ENCODE measurements around the gene HSPA6.
"Not testable (repeated sequence)": the region's sequence is repeated elsewhere in the genome, so short reads cannot be mapped to it uniquely, and the experiment has no call there.

HSPA6 gene

DNA sequence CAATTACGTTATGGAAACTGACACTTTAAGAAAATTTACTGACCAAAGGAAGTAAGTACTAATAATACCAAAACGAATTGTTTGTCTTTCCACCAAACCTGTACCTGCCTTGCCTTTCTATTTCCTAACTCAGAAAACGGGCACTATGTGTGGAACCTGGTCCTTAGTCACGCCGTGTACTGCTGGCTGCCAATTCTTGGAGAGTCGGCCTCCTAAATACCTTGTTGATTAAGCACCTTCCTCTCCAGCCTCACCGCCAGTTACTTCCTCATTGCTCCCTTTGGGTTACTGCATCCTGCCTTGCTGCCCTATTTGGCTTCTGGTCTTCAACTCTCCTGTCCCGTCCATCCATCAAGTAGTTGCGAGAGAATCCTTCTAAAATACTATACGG, 16.2 kb downstream of the HSPA6 start:
- H3K79me2 ChIP-seq (ENCODE audit: insufficient read depth, low read length); H2AFZ ChIP-seq (ENCODE audit: low read depth, low read length, severe bottlenecking); H3K36me3 ChIP-seq (ENCODE audit: low read length); H3K9me2 ChIP-seq (replicated peaks; ENCODE audit: insufficient read depth, low read length); H3K4me3 ChIP-seq (ENCODE audit: insufficient read depth, low read length, poor library complexity, severe bottlenecking); H3K9ac ChIP-seq (ENCODE audit: low read length); H3K27me3 ChIP-seq (ENCODE audit: low read length); H3F3A ChIP-seq (ENCODE audit: insufficient read depth); H3K9me3 ChIP-seq (ENCODE audit: insufficient read depth, low read length); H4K20me1 ChIP-seq (ENCODE audit: low read depth, low read length); H3K27ac ChIP-seq (ENCODE audit: low read depth, low read length): not testable (repeated sequence)
- H3K4me2 ChIP-seq (ENCODE audit: low read depth, low read length, poor library complexity, severe bottlenecking): peak overlapping the region; percentile 55

- H3K9me3 ChIP-seq (ENCODE audit: insufficient read depth, low read length); H3K36me3 ChIP-seq (ENCODE audit: low read length); H3K4me2 ChIP-seq (ENCODE audit: low read depth, low read length, poor library complexity, severe bottlenecking); H3K9me2 ChIP-seq (replicated peaks; ENCODE audit: insufficient read depth, low read length); H3F3A ChIP-seq (ENCODE audit: insufficient read depth); H3K27ac ChIP-seq (ENCODE audit: low read depth, low read length); H3K4me3 ChIP-seq (ENCODE audit: insufficient read depth, low read length, poor library complexity, severe bottlenecking); H3K79me2 ChIP-seq (ENCODE audit: insufficient read depth, low read length); H4K20me1 ChIP-seq (ENCODE audit: low read depth, low read length); H2AFZ ChIP-seq (ENCODE audit: low read depth, low read length, severe bottlenecking); H3K9ac ChIP-seq (ENCODE audit: low read length); H3K27me3 ChIP-seq (ENCODE audit: low read length): not testable (repeated sequence)
Measured at GRCh38 chr1:161542091-161542559, 17.8 kb downstream of the HSPA6 start.

GRCh38 chr1:161543125-161543524, 18.8 kb downstream of the HSPA6 start:
- H3K79me2 ChIP-seq (ENCODE audit: insufficient read depth, low read length); H4K20me1 ChIP-seq (ENCODE audit: low read depth, low read length); H3K9ac ChIP-seq (ENCODE audit: low read length); H3F3A ChIP-seq (ENCODE audit: insufficient read depth); H3K27me3 ChIP-seq (ENCODE audit: low read length); H2AFZ ChIP-seq (ENCODE audit: low read depth, low read length, severe bottlenecking); H3K4me3 ChIP-seq (ENCODE audit: insufficient read depth, low read length, poor library complexity, severe bottlenecking); H3K36me3 ChIP-seq (ENCODE audit: low read length); H3K9me3 ChIP-seq (ENCODE audit: insufficient read depth, low read length); H3K4me2 ChIP-seq (ENCODE audit: low read depth, low read length, poor library complexity, severe bottlenecking); H3K9me2 ChIP-seq (replicated peaks; ENCODE audit: insufficient read depth, low read length); H3K27ac ChIP-seq (ENCODE audit: low read depth, low read length): not testable (repeated sequence)

DNA sequence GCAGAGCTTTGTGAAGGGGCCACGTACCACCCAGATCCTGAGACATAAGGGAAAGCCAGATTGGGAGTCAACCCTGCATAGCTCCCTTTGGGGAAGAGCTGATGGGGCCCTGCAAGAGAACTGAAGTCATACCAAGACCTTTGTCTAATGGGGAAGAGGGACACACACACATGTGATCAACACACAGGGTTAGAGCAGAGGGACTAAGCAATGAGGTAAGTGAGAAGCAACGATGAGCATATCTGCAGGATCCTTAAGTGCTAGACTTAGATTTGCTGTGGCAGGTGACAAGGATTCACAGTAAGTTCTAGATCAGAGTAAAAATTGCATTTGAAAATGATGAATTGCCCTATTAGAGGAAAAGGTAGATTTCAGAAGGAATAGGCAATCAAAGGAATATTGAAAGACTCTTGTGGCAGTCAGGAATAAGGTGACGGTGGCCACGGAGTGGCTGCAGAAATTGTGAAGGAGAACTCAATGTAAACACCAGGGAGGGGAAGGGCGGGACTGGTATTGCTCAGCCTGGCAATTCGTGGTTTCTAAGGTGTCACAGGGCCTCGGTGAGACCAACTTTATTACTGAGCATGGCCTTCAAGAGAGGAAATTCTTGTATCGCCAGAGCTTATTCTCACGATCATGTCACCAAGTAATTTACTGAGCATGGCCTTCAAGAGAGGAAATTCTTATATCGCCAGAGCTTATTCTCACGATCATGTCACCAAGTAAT, 20.8 kb downstream of the HSPA6 start:
- H3K4me2 ChIP-seq (ENCODE audit: low read depth, low read length, poor library complexity, severe bottlenecking); H2AFZ ChIP-seq (ENCODE audit: low read depth, low read length, severe bottlenecking); H3K4me3 ChIP-seq (ENCODE audit: insufficient read depth, low read length, poor library complexity, severe bottlenecking); H3F3A ChIP-seq (ENCODE audit: insufficient read depth); H3K9ac ChIP-seq (ENCODE audit: low read length); H4K20me1 ChIP-seq (ENCODE audit: low read depth, low read length); H3K27me3 ChIP-seq (ENCODE audit: low read length); H3K79me2 ChIP-seq (ENCODE audit: insufficient read depth, low read length); H3K27ac ChIP-seq (ENCODE audit: low read depth, low read length); H3K36me3 ChIP-seq (ENCODE audit: low read length); H3K9me3 ChIP-seq (ENCODE audit: insufficient read depth, low read length); H3K9me2 ChIP-seq (replicated peaks; ENCODE audit: insufficient read depth, low read length): not testable (repeated sequence)

DNA sequence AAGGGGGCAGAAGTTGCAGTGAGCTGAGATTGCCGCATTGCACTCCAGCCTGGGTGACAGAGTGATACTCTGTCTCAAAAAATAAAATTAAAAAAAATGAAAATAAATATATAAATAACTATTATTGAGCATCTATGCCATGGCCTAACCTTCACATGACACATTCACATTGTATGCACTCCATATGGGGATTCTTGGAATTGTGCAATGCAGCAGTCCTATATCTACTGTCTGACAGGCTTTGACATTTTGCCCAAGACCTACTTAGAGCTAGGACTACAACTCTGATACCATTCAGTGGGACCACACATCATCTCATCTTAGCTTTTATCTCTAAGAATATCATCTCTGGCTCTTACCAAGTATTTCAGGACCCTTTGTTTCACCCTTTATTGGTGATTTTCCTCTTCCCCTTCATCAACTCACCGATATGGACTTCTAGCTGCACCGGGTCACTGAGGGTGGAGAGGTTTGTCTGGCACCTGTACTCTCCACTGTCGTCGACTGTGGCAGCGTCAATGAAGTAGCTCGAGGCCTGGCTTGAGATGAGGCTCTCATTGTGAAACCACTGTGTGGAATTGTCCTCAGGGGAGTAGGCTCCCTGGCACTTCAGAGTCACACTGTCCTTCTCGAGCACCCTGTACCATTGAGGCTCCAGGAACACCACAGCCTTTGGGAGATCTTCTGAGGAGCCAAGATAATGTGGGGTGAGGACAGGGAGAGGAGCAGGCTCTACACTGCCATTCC, 23.8 kb downstream of the HSPA6 start:
- H4K20me1 ChIP-seq (ENCODE audit: low read depth, low read length); H3K4me3 ChIP-seq (ENCODE audit: insufficient read depth, low read length, poor library complexity, severe bottlenecking); H2AFZ ChIP-seq (ENCODE audit: low read depth, low read length, severe bottlenecking); H3K9me2 ChIP-seq (replicated peaks; ENCODE audit: insufficient read depth, low read length); H3K79me2 ChIP-seq (ENCODE audit: insufficient read depth, low read length); H3F3A ChIP-seq (ENCODE audit: insufficient read depth); H3K27me3 ChIP-seq (ENCODE audit: low read length); H3K9ac ChIP-seq (ENCODE audit: low read length); H3K36me3 ChIP-seq (ENCODE audit: low read length); H3K27ac ChIP-seq (ENCODE audit: low read depth, low read length); H3K4me2 ChIP-seq (ENCODE audit: low read depth, low read length, poor library complexity, severe bottlenecking); H3K9me3 ChIP-seq (ENCODE audit: insufficient read depth, low read length): not testable (repeated sequence)

- not testable (repeated sequence) for H3K9me2 ChIP-seq (replicated peaks; ENCODE audit: insufficient read depth, low read length); H3K27me3 ChIP-seq (ENCODE audit: low read length); H3K9me3 ChIP-seq (ENCODE audit: insufficient read depth, low read length); H3K79me2 ChIP-seq (ENCODE audit: insufficient read depth, low read length); H3K36me3 ChIP-seq (ENCODE audit: low read length); H3K4me3 ChIP-seq (ENCODE audit: insufficient read depth, low read length, poor library complexity, severe bottlenecking); H3K27ac ChIP-seq (ENCODE audit: low read depth, low read length); H4K20me1 ChIP-seq (ENCODE audit: low read depth, low read length); H3F3A ChIP-seq (ENCODE audit: insufficient read depth); H3K9ac ChIP-seq (ENCODE audit: low read length); H3K4me2 ChIP-seq (ENCODE audit: low read depth, low read length, poor library complexity, severe bottlenecking); H2AFZ ChIP-seq (ENCODE audit: low read depth, low read length, severe bottlenecking)
Measured at GRCh38 chr1:161548749-161549406, 24.5 kb downstream of the HSPA6 start.

All from SU-DHL-6 (cell line).